ENCODE measurements around the gene ODAD4. TPM values are rescaled to one million over a fixed set of nuclear protein-coding genes. Genes with fewer than 3 reads are reported as not detected.

ODAD4 gene
- total RNA-seq, 1 donor from 2014 or later: not detected

DNA sequence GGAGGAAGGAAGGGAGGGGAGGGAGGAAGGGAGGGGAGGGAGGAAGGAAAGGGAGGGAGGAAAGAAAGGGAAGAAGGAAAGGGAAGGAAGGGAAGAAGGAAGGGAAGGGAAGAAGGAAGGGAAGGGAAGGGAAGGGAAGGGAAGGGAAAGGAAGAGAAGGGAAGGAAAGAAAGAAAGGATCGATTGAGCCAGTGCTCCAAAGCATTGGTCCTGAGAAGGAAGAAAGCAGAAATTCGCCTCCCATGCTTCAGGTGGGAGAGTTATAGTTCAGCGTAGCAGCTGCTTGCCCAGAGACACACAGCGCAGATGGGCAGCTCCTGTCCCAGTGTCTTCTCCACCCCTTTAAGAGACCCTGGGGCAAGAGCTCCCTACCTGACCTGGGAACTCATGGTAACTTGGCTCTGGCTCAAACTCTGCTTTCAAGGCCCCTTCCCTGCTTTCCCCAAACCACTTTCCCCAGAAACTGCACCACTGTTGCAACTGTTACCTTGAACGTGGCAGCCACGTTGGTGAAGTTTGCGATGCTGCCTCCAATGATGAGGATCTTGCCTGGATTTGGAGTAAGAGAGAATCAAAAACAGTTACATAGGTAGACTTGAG lies 26.1 kb upstream of the ODAD4 start:
- Histone ChIP-seq H3K9me3 (no peaks in the 10 kb centered on the region), H3K27me3 (no peaks in the 10 kb centered on the region), H3K27ac (no peak overlapping the region), H3K4me1 (no peaks in the 10 kb centered on the region), H3K36me3 (peaks cover 56 to 83% of the 10 kb centered on the region in 2 donors), H3K4me3 (no peak overlapping the region)
- intact Hi-C loops (cut with DNase I): no loop called here
- no peak for TF ChIP-seq CTCF (IDR thresholded peaks at IDR 0.05)
- DNase-seq (ENCODE audit: low spot score in 2 of 2): no peak

- no peak for TF ChIP-seq CTCF (IDR thresholded peaks at IDR 0.05)
- Histone ChIP-seq H3K36me3 (peaks cover 63 to 86% of the 10 kb centered on the region in 2 donors), H3K4me3 (no peak overlapping the region), H3K9me3 (no peaks in the 10 kb centered on the region), H3K27me3 (no peaks in the 10 kb centered on the region), H3K4me1 (no peaks in the 10 kb centered on the region), H3K27ac (no peak overlapping the region)
- no peak for DNase-seq (ENCODE audit: low spot score in 2 of 2)
- intact Hi-C loops (cut with DNase I): no loop called here
Observed at GRCh38 chr17:41905172-41905571, 25.2 kb upstream of the ODAD4 start.

GRCh38 chr17:41906465-41907184 lies 23.8 kb upstream of the ODAD4 start:
- Histone ChIP-seq H3K36me3 (peaks cover 68 to 87% of the 10 kb centered on the region in 2 donors), H3K4me1 (no peaks in the 10 kb centered on the region), H3K4me3 (no peak overlapping the region), H3K27me3 (no peaks in the 10 kb centered on the region), H3K27ac (no peak overlapping the region), H3K9me3 (no peaks in the 10 kb centered on the region)
- intact Hi-C loops (cut with DNase I): no loop called here
- no peak for TF ChIP-seq CTCF (IDR thresholded peaks at IDR 0.05)
- DNase-seq (ENCODE audit: low spot score in 2 of 2): no peak

GRCh38 chr17:41907185-41907556 lies 23.2 kb upstream of the ODAD4 start:
- DNase-seq (ENCODE audit: low spot score in 2 of 2): no peak
- Histone ChIP-seq H3K4me1 (no peaks in the 10 kb centered on the region), H3K9me3 (no peaks in the 10 kb centered on the region)

More at GRCh38 chr17:41907185-41907556, 23.2 kb upstream of the ODAD4 start:
- intact Hi-C loops (cut with DNase I): no loop called here
- Histone ChIP-seq H3K36me3 (peaks cover 68 to 87% of the 10 kb centered on the region in 2 donors), H3K27me3 (no peaks in the 10 kb centered on the region), H3K27ac (no peak overlapping the region), H3K4me3 (no peak overlapping the region)
- no peak for TF ChIP-seq CTCF (IDR thresholded peaks at IDR 0.05)

All from ascending aorta (tissue), 2 donors.